OCI-LY3 (cell line): ENCODE results near the gene CDH18.

ENCODE experiments used
- H2AFZ ChIP-seq: fragments of 200-600, 300-600 bp; shearing (Covaris generic); 2 replicates; pipeline ENCODE4 v1.6.0; 2014; ENCODE audit warnings: antibody characterized with exemption, low read depth, low read length
- H3K27ac ChIP-seq: fragments of 200-600, 300-600 bp; sonication (generic); 2 replicates; pipeline ENCODE4 v1.5.1; 2014; ENCODE audit warnings: mild to moderate bottlenecking, low read length, moderate library complexity, mixed read lengths
- H3K27me3 ChIP-seq: fragments of 200-600, 300-600 bp; sonication (generic); 2 replicates; pipeline ENCODE4 v1.6.1; 2014; ENCODE audit warnings: low read depth, low read length, mixed read lengths
- H3K36me3 ChIP-seq: fragments of 200-600, 300-600 bp; sonication (generic); replicated peaks from 2 replicates; pipeline ENCODE3; 2014; ENCODE audit warnings: low read depth, low read length, mixed read lengths
- H3K4me1 ChIP-seq: fragments of 300-600, 200-600 bp; sonication (generic); 2 replicates; pipeline ENCODE4 v1.6.1; 2014; ENCODE audit warnings: low read length, mixed read lengths
- H3K4me2 ChIP-seq: fragments of 200-600, 300-600 bp; sonication (generic); 2 replicates; pipeline ENCODE4 v1.6.1; 2014; ENCODE audit warnings: low read length, mixed read lengths
- H3K4me3 ChIP-seq: fragments of 300-600, 200-600 bp; sonication (generic); 2 replicates; pipeline ENCODE4 v1.5.1; 2014; ENCODE audit warnings: antibody characterized with exemption, mild to moderate bottlenecking, low read length, moderate library complexity
- H3K79me2 ChIP-seq: fragments of 300-600, 200-600 bp; shearing (Covaris generic); 2 replicates; pipeline ENCODE4 v1.6.1; 2014; ENCODE audit warnings: mild to moderate bottlenecking, low read length, mixed read lengths
- H3K9ac ChIP-seq: fragments of 300-600, 200-600 bp; shearing (Covaris generic); 2 replicates; pipeline ENCODE4 v1.6.0; 2014; ENCODE audit warnings: mild to moderate bottlenecking, low read length, moderate library complexity
- H3K9me3 ChIP-seq: fragments of 200-600, 300-600 bp; shearing (Covaris generic); 2 replicates; pipeline ENCODE4 v1.6.1; 2014; ENCODE audit warnings: low read length, mixed read lengths; ENCODE audit not compliant: insufficient read depth
- H4K20me1 ChIP-seq: fragments of 200-600, 300-600 bp; sonication (generic); 2 replicates; pipeline ENCODE4 v1.6.1; 2016; ENCODE audit warnings: low read length, mixed read lengths; ENCODE audit not compliant: insufficient read depth
- CTCF ChIP-seq: fragments of 200-600, 300-600 bp; sonication (generic); IDR thresholded peaks from 2 replicates; pipeline ENCODE4 v1.5.1; 2014; ENCODE audit warnings: antibody characterized with exemption, low read length, low read depth
- EZH2phosphoT487 ChIP-seq: fragments of 200-600 bp; shearing (Covaris generic); IDR thresholded peaks from 2 replicates; pipeline ENCODE4 v1.6.1; 2018; ENCODE audit warnings: antibody characterized with exemption, mixed run types, low read depth

The CDH18 gene

GRCh38 chr5:19554524-19554923 is 433.5 kb downstream of the CDH18 start:
- no peaks in the 10 kb centered on the region for H3K4me1 ChIP-seq
- H3K27me3 ChIP-seq: no peaks in the 10 kb centered on the region
- no peak for TF ChIP-seq EZH2phosphoT487
- no peaks in the 10 kb centered on the region for H3K9me3 ChIP-seq
- no peak overlapping the region for H3K4me3 ChIP-seq
- no peak overlapping the region for H3K9ac ChIP-seq
- H3K79me2 ChIP-seq: no peaks in the 10 kb centered on the region
- H3K36me3 ChIP-seq: no peaks in the 10 kb centered on the region
- H3K4me2 ChIP-seq: no peak overlapping the region
- no peak overlapping the region for H2AFZ ChIP-seq
- H3K27ac ChIP-seq: no peak overlapping the region
- no peaks in the 10 kb centered on the region for H4K20me1 ChIP-seq

- no peaks in the 10 kb centered on the region for H3K27me3 ChIP-seq
- H2AFZ ChIP-seq: no peak overlapping the region
- H3K9ac ChIP-seq: no peak overlapping the region
- no peaks in the 10 kb centered on the region for H3K4me1 ChIP-seq
- H3K9me3 ChIP-seq: no peaks in the 10 kb centered on the region
- no peaks in the 10 kb centered on the region for H4K20me1 ChIP-seq
- H3K4me3 ChIP-seq: no peak overlapping the region
- H3K36me3 ChIP-seq: no peaks in the 10 kb centered on the region
- no peaks in the 10 kb centered on the region for H3K79me2 ChIP-seq
- no peak overlapping the region for H3K4me2 ChIP-seq
- TF ChIP-seq EZH2phosphoT487: no peak
- no peak for TF ChIP-seq CTCF
- no peak overlapping the region for H3K27ac ChIP-seq
Observed at GRCh38 chr5:19547640-19548039, 440.4 kb downstream of the CDH18 start.

- no peak overlapping the region for H3K4me3 ChIP-seq
- no peak overlapping the region for H3K27ac ChIP-seq
- TF ChIP-seq CTCF (no peak), EZH2phosphoT487 (no peak)
- H3K9me3 ChIP-seq: no peaks in the 10 kb centered on the region
- H3K4me2 ChIP-seq: no peak overlapping the region
- H3K9ac ChIP-seq: no peak overlapping the region
- H4K20me1 ChIP-seq: no peaks in the 10 kb centered on the region
- no peaks in the 10 kb centered on the region for H3K4me1 ChIP-seq
- H3K79me2 ChIP-seq: no peaks in the 10 kb centered on the region
- no peaks in the 10 kb centered on the region for H3K36me3 ChIP-seq
- H3K27me3 ChIP-seq: no peaks in the 10 kb centered on the region
- H2AFZ ChIP-seq: no peak overlapping the region
Observed at GRCh38 chr5:19546521-19546920, 441.5 kb downstream of the CDH18 start.

- no peaks in the 10 kb centered on the region for H3K27me3 ChIP-seq
- no peak overlapping the region for H3K9ac ChIP-seq
- TF ChIP-seq CTCF (no peak), EZH2phosphoT487 (no peak)
- no peaks in the 10 kb centered on the region for H3K79me2 ChIP-seq
- no peaks in the 10 kb centered on the region for H3K36me3 ChIP-seq
- no peaks in the 10 kb centered on the region for H4K20me1 ChIP-seq
- no peaks in the 10 kb centered on the region for H3K9me3 ChIP-seq
- no peak overlapping the region for H2AFZ ChIP-seq
- H3K4me2 ChIP-seq: no peak overlapping the region
- H3K4me3 ChIP-seq: no peak overlapping the region
- no peaks in the 10 kb centered on the region for H3K4me1 ChIP-seq
- H3K27ac ChIP-seq: no peak overlapping the region
Observed at GRCh38 chr5:19538607-19539006, 449.4 kb downstream of the CDH18 start.

GRCh38 chr5:19536387-19536786 is 451.6 kb downstream of the CDH18 start:
- no peaks in the 10 kb centered on the region for H3K36me3 ChIP-seq
- no peak overlapping the region for H3K27ac ChIP-seq
- no peak overlapping the region for H3K4me3 ChIP-seq
- H3K9ac ChIP-seq: no peak overlapping the region
- H3K4me1 ChIP-seq: peaks cover 5% of the 10 kb centered on the region; the same call in 1 of the 2 replicates
- H3K4me2 ChIP-seq: no peak overlapping the region
- H3K9me3 ChIP-seq: no peaks in the 10 kb centered on the region
- H4K20me1 ChIP-seq: no peaks in the 10 kb centered on the region
- H3K27me3 ChIP-seq: no peaks in the 10 kb centered on the region
- no peaks in the 10 kb centered on the region for H3K79me2 ChIP-seq
- TF ChIP-seq CTCF (no peak), EZH2phosphoT487 (no peak)
- no peak overlapping the region for H2AFZ ChIP-seq
